ENCODE measurements around the gene TTLL7. TPM values are rescaled to one million over a fixed set of nuclear protein-coding genes. Genes with fewer than 3 reads are reported as not detected.

The TTLL7 gene
- total and polyA plus RNA-seq, 4 experiments from 2014 or later, result 0.06 to 2.8 (median 0.33) TPM

GRCh38 chr1:83887483-83887882 is 111.4 kb downstream of the TTLL7 start:
- DNase-seq, result no peak
- H3K4me1 ChIP-seq (ENCODE audit: insufficient read depth, low read length), result no peaks in the 10 kb centered on the region
- H3K4me3 ChIP-seq (ENCODE audit: low read length in 2 of 2), result no peak overlapping the region
- no peaks in the 10 kb centered on the region for H3K9me3 ChIP-seq (ENCODE audit: control insufficient read depth in 1 of 2, low read length in 2 of 2)
- POLR2A ChIA-PET (ENCODE audit: partially characterized antibody), result no interaction called here
- H3K27ac ChIP-seq (ENCODE audit: low read depth, low read length), result no peak overlapping the region
- CTCF ChIA-PET (ENCODE audit: partially characterized antibody), result no interaction called here
- Mint-ChIP-seq H3K27ac (no peak overlapping the region), H3K4me3 (no peak overlapping the region), H3K4me1 (no peaks in the 10 kb centered on the region), H3K9me3 (peaks cover 0 to 6% (median 3%) of the 10 kb centered on the region in 8 donors), H3K27me3 (peaks cover 3 to 13% of the 10 kb centered on the region in 2 donors), H3K36me3 (no peaks in the 10 kb centered on the region)
- no peaks in the 10 kb centered on the region for H3K27me3 ChIP-seq (ENCODE audit: insufficient read depth, low read length)
- intact Hi-C loops (cut with micrococcal nuclease), result no loop called here
- H3K36me3 ChIP-seq (ENCODE audit: insufficient read depth, low read length), result no peaks in the 10 kb centered on the region

- H3K27me3 Mint-ChIP-seq, result peaks cover 0 to 10% of the 10 kb centered on the region in 2 donors
- no peaks in the 10 kb centered on the region for H3K27me3 ChIP-seq (ENCODE audit: insufficient read depth, low read length)
- H3K27ac Mint-ChIP-seq, result no peak overlapping the region
- ChIA-PET POLR2A (ENCODE audit: partially characterized antibody) (no interaction called here), CTCF (ENCODE audit: partially characterized antibody) (no interaction called here)
- H3K4me1 Mint-ChIP-seq, result no peaks in the 10 kb centered on the region
- H3K9me3 Mint-ChIP-seq, result peaks cover 0 to 5% (median 3%) of the 10 kb centered on the region in 8 donors
- no peak overlapping the region for H3K27ac ChIP-seq (ENCODE audit: low read depth, low read length)
- no peaks in the 10 kb centered on the region for H3K36me3 ChIP-seq (ENCODE audit: insufficient read depth, low read length)
- intact Hi-C loops (cut with micrococcal nuclease), result no loop called here
- H3K4me3 Mint-ChIP-seq, result no peak overlapping the region
- DNase-seq, result no peak
- H3K36me3 Mint-ChIP-seq, result no peaks in the 10 kb centered on the region
- H3K9me3 ChIP-seq (ENCODE audit: control insufficient read depth in 1 of 2, low read length in 2 of 2), result no peaks in the 10 kb centered on the region
- H3K4me1 ChIP-seq (ENCODE audit: insufficient read depth, low read length), result no peaks in the 10 kb centered on the region
- H3K4me3 ChIP-seq (ENCODE audit: low read length in 2 of 2), result no peak overlapping the region
These were observed 115.0 kb downstream of the TTLL7 start for GRCh38 chr1:83883979-83884378.

- H3K9me3 Mint-ChIP-seq, result peaks cover 0 to 3% (median 0%) of the 10 kb centered on the region in 8 donors
- ChIA-PET CTCF (ENCODE audit: partially characterized antibody) (no interaction called here), POLR2A (ENCODE audit: partially characterized antibody) (no interaction called here)
- Histone ChIP-seq H3K4me1 (ENCODE audit: insufficient read depth, low read length) (no peaks in the 10 kb centered on the region), H3K9me3 (ENCODE audit: control insufficient read depth in 1 of 2, low read length in 2 of 2) (no peaks in the 10 kb centered on the region), H3K4me3 (ENCODE audit: low read length in 2 of 2) (no peak overlapping the region), H3K36me3 (ENCODE audit: insufficient read depth, low read length) (no peaks in the 10 kb centered on the region), H3K27ac (ENCODE audit: low read depth, low read length) (no peak overlapping the region), H3K27me3 (ENCODE audit: insufficient read depth, low read length) (no peaks in the 10 kb centered on the region)
- intact Hi-C loops (cut with micrococcal nuclease), result no loop called here
- H3K27me3 Mint-ChIP-seq, result peaks cover 3 to 6% of the 10 kb centered on the region in 2 donors
- H3K4me3 Mint-ChIP-seq, result no peak overlapping the region
- H3K36me3 Mint-ChIP-seq, result no peaks in the 10 kb centered on the region
- H3K27ac Mint-ChIP-seq, result no peak overlapping the region
- DNase-seq, result no peak
- H3K4me1 Mint-ChIP-seq, result no peaks in the 10 kb centered on the region
These were observed 116.0 kb downstream of the TTLL7 start for GRCh38 chr1:83882906-83883305.

GRCh38 chr1:83872515-83872914 is 126.4 kb downstream of the TTLL7 start:
- Histone ChIP-seq H3K27me3 (ENCODE audit: insufficient read depth, low read length) (no peaks in the 10 kb centered on the region), H3K4me3 (ENCODE audit: low read length in 2 of 2) (no peak overlapping the region), H3K4me1 (ENCODE audit: insufficient read depth, low read length) (no peaks in the 10 kb centered on the region), H3K9me3 (ENCODE audit: control insufficient read depth in 1 of 2, low read length in 2 of 2) (no peaks in the 10 kb centered on the region), H3K27ac (ENCODE audit: low read depth, low read length) (no peak overlapping the region), H3K36me3 (ENCODE audit: insufficient read depth, low read length) (no peaks in the 10 kb centered on the region)
- Mint-ChIP-seq H3K27ac (no peak overlapping the region), H3K9me3 (no peaks in the 10 kb centered on the region), H3K4me3 (no peak overlapping the region), H3K27me3 (peaks cover 6 to 7% of the 10 kb centered on the region in 2 donors), H3K36me3 (no peaks in the 10 kb centered on the region), H3K4me1 (no peaks in the 10 kb centered on the region)
- CTCF ChIA-PET (ENCODE audit: partially characterized antibody), result no interaction called here
- POLR2A ChIA-PET (ENCODE audit: partially characterized antibody), result no interaction called here
- no peak for DNase-seq
- intact Hi-C loops (cut with micrococcal nuclease), result no loop called here

GRCh38 chr1:83864991-83865390 is 133.9 kb downstream of the TTLL7 start:
- no peaks in the 10 kb centered on the region for H3K36me3 ChIP-seq (ENCODE audit: insufficient read depth, low read length)
- ChIA-PET CTCF (ENCODE audit: partially characterized antibody) (no interaction called here), POLR2A (ENCODE audit: partially characterized antibody) (no interaction called here)
- Mint-ChIP-seq H3K9me3 (no peaks in the 10 kb centered on the region), H3K4me3 (no peak overlapping the region), H3K27me3 (peaks cover 0 to under 1% of the 10 kb centered on the region in 2 donors), H3K36me3 (no peaks in the 10 kb centered on the region), H3K27ac (no peak overlapping the region), H3K4me1 (peaks cover 5 to 13% (median 8%) of the 10 kb centered on the region in 4 donors)
- peaks cover 4% of the 10 kb centered on the region for H3K4me1 ChIP-seq (ENCODE audit: insufficient read depth, low read length)
- H3K9me3 ChIP-seq (ENCODE audit: control insufficient read depth in 1 of 2, low read length in 2 of 2), result no peaks in the 10 kb centered on the region
- no peak for DNase-seq
- H3K4me3 ChIP-seq (ENCODE audit: low read length in 2 of 2), result no peak overlapping the region
- intact Hi-C loops (cut with micrococcal nuclease), result loop anchor here (10.0 kb wide), 2 partner anchors 550 to 1090 kb away; no protein-coding TSS in a partner anchor
- H3K27me3 ChIP-seq (ENCODE audit: insufficient read depth, low read length), result no peaks in the 10 kb centered on the region
- H3K27ac ChIP-seq (ENCODE audit: low read depth, low read length), result no peak overlapping the region

- H3K4me3 ChIP-seq (ENCODE audit: low read length in 2 of 2), result peak overlapping the region; percentile 13 to 61
- Mint-ChIP-seq H3K4me1 (peaks cover 7 to 14% (median 12%) of the 10 kb centered on the region in 4 donors), H3K27me3 (no peaks in the 10 kb centered on the region), H3K36me3 (no peaks in the 10 kb centered on the region), H3K9me3 (no peaks in the 10 kb centered on the region), H3K27ac (peak overlapping the region; percentile 14 to 90 (median 87)), H3K4me3 (peak overlapping the region; percentile 79 to 93 (median 86))
- no peaks in the 10 kb centered on the region for H3K9me3 ChIP-seq (ENCODE audit: control insufficient read depth in 1 of 2, low read length in 2 of 2)
- intact Hi-C loops (cut with micrococcal nuclease), result loop anchor here (2.0 to 10.0 kb wide), 3 partner anchors 352 to 1086 kb away; no protein-coding TSS in a partner anchor
- peak overlapping the region; percentile 64 for H3K27ac ChIP-seq (ENCODE audit: low read depth, low read length)
- peak; percentile 63 to 69 (median 69) for DNase-seq
- no peaks in the 10 kb centered on the region for H3K36me3 ChIP-seq (ENCODE audit: insufficient read depth, low read length)
- H3K4me1 ChIP-seq (ENCODE audit: insufficient read depth, low read length), result peaks cover 6% of the 10 kb centered on the region
- no peaks in the 10 kb centered on the region for H3K27me3 ChIP-seq (ENCODE audit: insufficient read depth, low read length)
- ChIA-PET POLR2A (ENCODE audit: partially characterized antibody) (no interaction called here), CTCF (ENCODE audit: partially characterized antibody) (interaction anchor here (0.8 to 2.6 kb wide), 8 partner anchors 10 to 333 kb away, joined by 3 to 7 read pairs (median 3); no protein-coding TSS in a partner anchor)
These were observed 138.3 kb downstream of the TTLL7 start for GRCh38 chr1:83860490-83861221.

- intact Hi-C loops (cut with micrococcal nuclease), result no loop called here
- peaks cover 1 to 5% of the 10 kb centered on the region in 2 donors for H3K27me3 Mint-ChIP-seq
- H3K27ac Mint-ChIP-seq, result no peak overlapping the region
- no peaks in the 10 kb centered on the region for H3K36me3 Mint-ChIP-seq
- DNase-seq, result no peak
- ChIA-PET CTCF (ENCODE audit: partially characterized antibody) (no interaction called here), POLR2A (ENCODE audit: partially characterized antibody) (no interaction called here)
- Histone ChIP-seq H3K27me3 (ENCODE audit: insufficient read depth, low read length) (no peaks in the 10 kb centered on the region), H3K27ac (ENCODE audit: low read depth, low read length) (no peak overlapping the region), H3K9me3 (ENCODE audit: control insufficient read depth in 1 of 2, low read length in 2 of 2) (no peaks in the 10 kb centered on the region), H3K4me1 (ENCODE audit: insufficient read depth, low read length) (peaks cover 6% of the 10 kb centered on the region), H3K4me3 (ENCODE audit: low read length in 2 of 2) (no peak overlapping the region), H3K36me3 (ENCODE audit: insufficient read depth, low read length) (no peaks in the 10 kb centered on the region)
- peaks cover 7 to 14% (median 12%) of the 10 kb centered on the region in 4 donors for H3K4me1 Mint-ChIP-seq
- H3K4me3 Mint-ChIP-seq, result no peak overlapping the region
- peaks cover 0 to 1% (median 0%) of the 10 kb centered on the region in 8 donors for H3K9me3 Mint-ChIP-seq
These were observed 141.2 kb downstream of the TTLL7 start for GRCh38 chr1:83857716-83858115.
